ENCODE measurements around the gene OR6C3.
"Not testable (repeated sequence)": the region's sequence is repeated elsewhere in the genome, so short reads cannot be mapped to it uniquely, and the experiment has no call there.

The OR6C3 gene

DNA sequence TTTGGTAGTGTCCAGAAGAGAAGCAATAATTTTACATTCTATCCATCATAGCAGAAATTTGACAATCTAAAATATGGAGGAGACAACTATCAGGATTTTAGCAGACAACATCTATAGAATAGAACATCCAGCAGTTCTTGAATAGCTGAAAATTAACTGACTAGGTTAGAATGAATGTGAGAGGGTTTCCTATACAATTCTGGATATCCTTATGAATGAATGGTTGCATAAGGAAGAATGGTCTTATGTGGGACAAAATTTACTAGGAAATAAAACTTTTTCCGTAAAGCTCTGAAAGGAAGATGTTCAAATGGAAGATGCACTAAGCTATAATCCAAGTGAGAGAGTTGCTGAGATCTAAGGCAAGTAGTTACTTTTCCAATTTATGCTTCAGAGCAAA lies at the start of gene OR6C3:
Gene OR6C3, plus strand, starts transcription at position 301 of the 400 bp plus-strand sequence. CDS start 955 bp downstream, outside the sequence.
- no peak for DNase-seq

DNA sequence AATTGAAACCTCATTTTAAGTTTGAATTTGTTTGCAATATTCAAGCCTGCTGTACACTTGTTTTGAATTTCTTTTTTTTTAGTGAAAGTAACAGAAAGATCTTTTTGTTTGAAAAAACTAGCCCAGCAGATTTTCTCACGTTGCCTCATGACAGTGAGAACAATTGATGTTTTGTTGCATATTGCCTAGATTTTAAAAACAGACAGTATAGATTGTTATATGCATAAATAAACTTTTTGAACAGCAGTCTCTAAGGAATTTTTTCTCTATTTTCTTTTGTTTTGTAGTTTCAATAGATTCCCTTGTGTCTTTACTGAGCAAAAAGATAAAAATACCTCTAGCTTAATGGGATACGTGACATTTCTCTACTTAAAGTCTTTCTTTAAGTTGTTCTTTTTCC lies 49.6 kb upstream of the OR6C3 start:
- no peak for DNase-seq

DNA sequence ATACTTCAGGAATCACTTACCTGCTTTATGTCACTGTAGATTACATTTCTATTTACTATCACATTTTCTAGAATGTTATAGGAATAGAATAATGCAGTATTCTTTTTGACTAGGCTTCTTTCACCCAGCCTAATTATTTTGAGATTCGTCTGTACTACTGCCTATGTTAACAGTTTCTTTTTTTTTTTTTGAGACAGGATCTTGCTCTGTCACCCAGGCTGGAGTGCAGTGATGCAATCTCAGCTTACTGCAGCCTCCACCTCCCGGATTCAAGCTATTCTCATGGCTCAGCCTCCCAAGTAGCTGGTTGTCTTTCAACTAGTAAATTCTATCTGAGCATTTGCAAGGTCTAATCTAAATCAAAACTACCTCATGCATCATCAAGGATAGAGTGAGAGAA lies 40.5 kb upstream of the OR6C3 start:
- no peak for DNase-seq

DNA sequence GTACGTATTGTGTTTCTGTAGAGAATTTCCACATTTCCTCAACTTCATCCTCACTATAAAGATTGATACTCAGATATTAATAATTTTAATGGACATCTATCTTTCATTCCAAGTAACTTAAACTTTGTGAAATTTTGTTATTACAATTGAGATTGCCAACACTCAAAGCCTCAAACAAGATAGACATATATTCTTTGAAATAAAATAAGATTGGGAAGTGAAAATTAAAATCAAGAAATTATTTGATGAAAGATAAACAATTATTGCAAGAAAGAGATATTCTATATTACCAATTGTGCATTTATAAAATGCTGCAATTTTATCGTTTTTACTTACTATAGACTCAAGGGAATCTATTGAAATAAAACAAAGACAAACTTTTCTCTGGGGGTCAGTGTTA lies 34.1 kb upstream of the OR6C3 start, which contains the start of gene OR6C6:
Gene OR6C6, minus strand, starts transcription at position 101 of the 400 bp plus-strand sequence. CDS start 1,337 bp downstream, outside the sequence.
- no peak for DNase-seq

DNA sequence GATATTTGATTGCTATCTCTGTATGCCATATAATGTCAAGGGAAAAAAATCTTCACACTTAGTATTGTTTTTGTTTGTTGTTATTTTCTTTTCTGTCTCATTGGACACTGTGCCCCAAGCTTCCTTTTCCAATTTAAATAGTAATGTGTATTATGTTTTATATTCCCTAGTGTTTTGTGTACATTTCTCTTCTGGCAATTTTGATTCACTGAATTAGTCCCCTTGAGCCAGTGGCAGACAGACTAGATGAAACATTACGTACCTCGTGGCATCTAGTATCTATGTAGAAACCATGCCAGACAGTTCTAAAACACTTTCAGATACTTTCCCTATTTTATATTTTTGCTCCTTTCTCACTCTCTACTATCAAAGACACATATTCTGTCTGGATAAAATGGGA lies 16.5 kb upstream of the OR6C3 start, which contains the start of gene OR6C1:
Gene OR6C1, plus strand, starts transcription at position 301 of the 400 bp plus-strand sequence. CDS start 6,257 bp downstream, outside the sequence.
- no peak for DNase-seq

DNA sequence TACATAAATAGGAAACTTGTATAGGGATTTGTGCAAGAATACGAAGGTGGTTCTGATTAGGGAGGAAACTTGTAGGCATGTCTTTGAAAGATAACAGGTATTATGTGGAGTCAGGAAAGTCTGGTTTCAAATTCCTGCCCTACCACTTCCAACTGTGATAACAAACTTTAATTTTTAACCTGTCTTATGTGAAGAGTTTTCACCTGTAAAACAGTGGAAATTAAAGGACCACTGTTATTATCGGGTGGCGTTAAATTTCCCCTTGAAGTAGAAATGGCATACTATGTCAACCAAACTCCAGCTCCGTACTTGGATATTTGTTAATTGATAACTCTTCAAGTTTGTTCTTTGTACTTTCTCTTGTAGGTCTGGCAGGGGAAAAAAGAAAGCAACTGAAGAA lies 10.3 kb upstream of the OR6C3 start:
- no peak for DNase-seq

DNA sequence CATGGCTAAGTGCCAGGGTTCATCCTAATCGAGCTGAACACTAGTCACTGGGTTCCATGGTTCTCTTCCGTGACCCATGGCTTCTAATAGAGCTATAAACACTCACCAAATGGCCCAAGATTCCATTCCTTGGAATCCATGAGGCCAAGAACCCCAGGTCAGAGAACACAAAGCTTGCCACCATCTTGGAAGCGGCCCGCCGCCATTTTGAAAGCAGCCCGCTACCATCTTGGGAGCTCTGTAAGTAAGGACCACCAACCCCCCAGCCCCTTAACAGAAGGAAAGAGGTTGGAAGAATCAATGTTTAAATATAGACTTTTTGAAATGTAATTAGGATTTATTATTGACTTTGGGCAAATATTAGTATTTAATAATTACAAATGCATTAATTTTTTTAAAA lies 4.7 kb upstream of the OR6C3 start:
- not testable (repeated sequence) for DNase-seq

DNA sequence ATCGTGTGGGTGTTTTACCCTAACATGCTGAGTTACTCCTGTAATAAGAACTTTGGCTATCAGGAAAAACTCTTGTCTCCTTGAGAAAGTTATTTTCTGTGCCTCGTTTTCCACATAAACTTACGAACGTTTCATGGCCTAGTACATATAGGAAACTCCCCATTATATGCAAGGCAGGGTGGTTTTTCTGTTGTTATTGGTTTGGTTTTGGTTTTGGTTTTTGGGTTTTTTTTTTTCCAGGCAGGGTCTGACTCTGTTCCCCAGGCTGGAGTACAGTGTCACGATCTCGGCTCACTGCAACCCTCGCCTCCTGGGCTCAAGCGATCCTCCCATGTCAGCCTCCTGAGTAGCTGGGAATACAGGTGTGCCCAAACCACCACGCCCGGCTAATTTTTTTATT lies 5.5 kb downstream of the OR6C3 start:
- DNase-seq, result no peak

DNA sequence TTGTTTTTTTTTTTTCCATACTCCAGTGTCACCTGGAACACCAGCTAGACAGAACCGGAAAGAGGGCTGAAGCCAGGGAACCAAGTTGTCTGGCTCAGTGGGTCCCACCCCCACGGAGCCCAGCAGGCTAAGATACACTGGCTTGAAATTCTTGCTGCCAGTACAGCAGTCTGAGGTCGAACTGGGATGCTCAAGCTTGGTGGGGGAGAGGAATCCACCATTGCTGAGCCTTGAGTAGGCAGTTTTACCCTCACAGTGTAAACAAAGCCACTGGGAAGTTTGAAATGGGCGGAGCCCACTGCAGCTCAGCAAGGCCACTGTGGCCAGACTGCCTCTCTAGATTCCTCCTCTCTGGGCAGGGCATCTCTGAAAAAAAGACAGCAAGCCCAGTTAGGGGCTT lies 24.8 kb downstream of the OR6C3 start:
- not testable (repeated sequence) for DNase-seq

DNA sequence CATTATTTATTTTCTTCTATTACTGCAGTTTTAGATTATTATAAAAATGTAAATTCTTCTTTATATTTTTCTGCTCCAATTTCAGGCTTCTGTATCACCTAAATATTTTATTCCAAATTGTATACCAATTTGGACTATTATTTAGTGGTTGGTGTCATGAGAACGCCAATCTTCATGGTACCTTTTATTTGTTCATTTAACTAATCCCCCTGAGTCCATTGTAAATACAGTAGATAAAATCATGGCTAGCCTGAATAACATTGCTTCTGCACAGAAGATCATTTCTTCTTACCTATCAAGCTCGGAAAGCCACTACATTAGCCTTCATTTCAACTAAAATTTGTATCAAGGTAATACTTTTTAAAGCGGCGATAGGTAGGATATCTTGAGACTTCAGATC lies 32.1 kb downstream of the OR6C3 start, which contains the start of gene OR6C75:
Gene OR6C75, plus strand, starts transcription at position 301 of the 400 bp plus-strand sequence. CDS start 2,136 bp downstream, outside the sequence.
- no peak for DNase-seq

DNA sequence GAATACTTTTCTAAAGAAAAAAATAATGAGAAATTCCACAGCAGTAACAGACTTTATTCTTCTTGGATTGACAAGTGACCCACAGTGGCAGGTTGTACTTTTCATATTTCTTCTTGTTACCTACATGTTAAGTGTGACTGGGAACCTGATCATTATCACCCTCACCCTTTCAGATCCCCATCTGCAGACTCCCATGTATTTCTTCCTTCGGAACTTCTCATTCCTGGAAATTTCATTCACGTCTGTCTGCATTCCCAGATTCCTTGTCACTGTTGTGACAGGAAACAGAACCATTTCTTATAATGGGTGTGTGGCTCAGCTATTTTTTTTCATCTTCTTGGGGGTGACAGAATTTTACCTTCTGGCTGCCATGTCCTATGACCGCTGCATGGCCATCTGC lies 34.5 kb downstream of the OR6C3 start:
- DNase-seq, result no peak

DNA sequence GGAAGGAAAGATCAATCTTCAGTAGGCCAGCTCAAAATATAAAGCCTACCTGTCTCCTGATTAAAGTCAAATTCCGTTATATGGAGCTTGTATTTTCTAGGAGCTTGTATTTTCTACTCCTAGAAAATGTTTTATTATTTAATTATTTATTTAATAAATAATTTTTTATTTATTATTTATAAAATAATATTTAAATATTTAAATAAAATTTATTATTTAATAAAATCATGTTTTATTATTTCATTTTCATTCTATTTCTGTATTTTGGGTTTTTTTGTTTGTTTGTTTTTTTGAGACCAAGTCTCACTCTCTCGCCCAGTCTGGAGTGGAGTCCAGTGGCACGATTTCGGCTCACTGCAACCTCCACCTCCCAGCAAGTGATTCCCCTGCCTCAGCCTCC lies 42.0 kb downstream of the OR6C3 start:
- no peak for DNase-seq

Measured in NCI-H526 (cell line).